NCI-H2107 treated with DMSO at 0.1 percent for 48 hours (cell line): Measurements from ENCODE around the gene SUPT20HL2.
"Not testable (repeated sequence)": the region's sequence is repeated elsewhere in the genome, so short reads cannot be mapped to it uniquely, and the experiment has no call there.

Experiments used
- DNase-seq: peaks from one replicate; lab custom pipeline; 2025; ENCODE audit not compliant: unreplicated experiment; lab: John Stamatoyannopoulos, UW

The SUPT20HL2 gene

GRCh38 chrX:24314019-24314635 lies at the start of gene SUPT20HL2:
Gene SUPT20HL2, minus strand, starts transcription at chrX:24314069. Its CDS starts 754 bp downstream, at chrX:24313315.
- no peak for DNase-seq

- DNase-seq: not testable (repeated sequence)
Measured at GRCh38 chrX:24362089-24362745, 48.3 kb upstream of the SUPT20HL2 start.

GRCh38 chrX:24360272-24360671 lies 46.4 kb upstream of the SUPT20HL2 start, which contains the start of gene SUPT20HL1:
Gene SUPT20HL1, plus strand, starts transcription at chrX:24360639. Its CDS starts 2,122 bp downstream, at chrX:24362761.
- DNase-seq: no peak

GRCh38 chrX:24357106-24357505 lies 43.2 kb upstream of the SUPT20HL2 start:
- DNase-seq: no peak

- DNase-seq: no peak
Measured at GRCh38 chrX:24355095-24355494, 41.2 kb upstream of the SUPT20HL2 start.

GRCh38 chrX:24350217-24350616 lies 36.3 kb upstream of the SUPT20HL2 start:
- DNase-seq: no peak

GRCh38 chrX:24347881-24348280 lies 34.0 kb upstream of the SUPT20HL2 start:
- no peak for DNase-seq

- no peak for DNase-seq
Measured at GRCh38 chrX:24343719-24344118, 29.9 kb upstream of the SUPT20HL2 start.

GRCh38 chrX:24341795-24342194 lies 27.9 kb upstream of the SUPT20HL2 start:
- DNase-seq: no peak

- no peak for DNase-seq
Measured at GRCh38 chrX:24340501-24340900, 26.6 kb upstream of the SUPT20HL2 start.

GRCh38 chrX:24339911-24340310 lies 26.0 kb upstream of the SUPT20HL2 start:
- DNase-seq: no peak

GRCh38 chrX:24335871-24336270 lies 22.0 kb upstream of the SUPT20HL2 start:
- no peak for DNase-seq

GRCh38 chrX:24334461-24334860 lies 20.6 kb upstream of the SUPT20HL2 start:
- DNase-seq: no peak

GRCh38 chrX:24333371-24333770 lies 19.5 kb upstream of the SUPT20HL2 start:
- no peak for DNase-seq

GRCh38 chrX:24332878-24333277 lies 19.0 kb upstream of the SUPT20HL2 start:
- DNase-seq: no peak

GRCh38 chrX:24325231-24325630 lies 11.4 kb upstream of the SUPT20HL2 start:
- no peak for DNase-seq

GRCh38 chrX:24321741-24322395 lies 8.0 kb upstream of the SUPT20HL2 start:
- DNase-seq: no peak

- no peak for DNase-seq
Measured at GRCh38 chrX:24317567-24317966, 3.7 kb upstream of the SUPT20HL2 start.

GRCh38 chrX:24316111-24316510 lies 2.2 kb upstream of the SUPT20HL2 start:
- DNase-seq: no peak

GRCh38 chrX:24312249-24312607 lies 1.6 kb downstream of the SUPT20HL2 start:
- DNase-seq: not testable (repeated sequence)

GRCh38 chrX:24311507-24312248 lies 2.2 kb downstream of the SUPT20HL2 start:
- DNase-seq: not testable (repeated sequence)
